ENCODE data around the gene RPL4.

Gene RPL4

DNA sequence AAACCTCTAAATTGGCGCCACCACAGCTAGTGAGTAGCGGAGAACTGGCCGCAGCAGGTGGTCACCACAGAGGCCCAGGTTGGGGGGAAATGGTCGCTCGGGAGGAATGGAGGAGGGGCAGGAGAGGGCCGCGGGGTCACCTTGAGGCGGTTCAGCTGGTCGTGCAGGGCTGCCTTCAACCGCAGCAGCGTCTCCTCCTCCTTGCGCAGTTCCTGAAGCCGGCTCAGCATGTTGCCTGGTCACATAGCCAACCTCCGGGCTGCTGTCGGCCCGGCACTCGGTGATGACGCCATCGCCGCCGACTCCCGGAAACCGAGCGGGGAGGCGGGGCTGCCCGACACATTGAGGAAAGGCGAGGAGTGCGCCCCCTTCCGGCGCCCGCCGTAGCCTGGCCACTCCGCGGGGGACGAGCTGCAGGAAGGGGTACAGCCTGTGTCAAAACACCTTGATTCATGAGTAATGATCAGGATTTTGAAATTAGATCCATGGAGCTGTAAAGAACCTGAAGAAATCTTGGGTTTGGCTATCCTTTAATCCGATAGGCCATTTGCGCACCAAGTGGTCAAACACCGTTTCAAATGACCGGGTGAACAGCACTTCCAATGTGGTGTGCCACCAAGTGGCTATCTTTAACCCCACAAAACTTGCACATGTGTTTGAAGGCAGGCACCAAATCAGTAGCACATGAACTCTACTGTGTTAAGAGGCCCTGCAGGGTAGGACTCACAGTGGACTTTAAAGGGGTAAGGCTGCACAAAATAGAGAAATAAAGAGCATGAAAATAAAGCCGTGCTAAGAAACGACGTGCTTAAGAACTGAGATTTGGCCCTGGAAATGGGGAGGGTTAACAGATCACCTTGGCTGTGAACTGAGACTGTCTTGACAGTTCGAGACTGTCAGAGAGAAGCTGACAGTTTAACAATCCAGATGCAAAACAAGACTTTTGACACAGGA, 6.9 kb downstream of the RPL4 start, which contains the start of gene SNAPC5:
SNAPC5 (minus strand) TSS at position 261 of the 954 bp plus-strand sequence; CDS start at position 230, 31 bp downstream.
- Mint-ChIP-seq H3K27me3 (ENCODE audit: low read depth) (no peaks in the 10 kb centered on the region), H3K4me3 (peak within 1 kb of the TSS; percentile 93 to 95 (median 95)), H3K9me3 (no peaks in the 10 kb centered on the region), H3K4me1 (peaks cover 20% of the 10 kb centered on the region), H3K36me3 (ENCODE audit: low read depth) (peaks cover 70% of the 10 kb centered on the region), H3K27ac (peak within 1 kb of the TSS; percentile 62 to 87 (median 72))
- TF ChIP-seq, protein P1, sequence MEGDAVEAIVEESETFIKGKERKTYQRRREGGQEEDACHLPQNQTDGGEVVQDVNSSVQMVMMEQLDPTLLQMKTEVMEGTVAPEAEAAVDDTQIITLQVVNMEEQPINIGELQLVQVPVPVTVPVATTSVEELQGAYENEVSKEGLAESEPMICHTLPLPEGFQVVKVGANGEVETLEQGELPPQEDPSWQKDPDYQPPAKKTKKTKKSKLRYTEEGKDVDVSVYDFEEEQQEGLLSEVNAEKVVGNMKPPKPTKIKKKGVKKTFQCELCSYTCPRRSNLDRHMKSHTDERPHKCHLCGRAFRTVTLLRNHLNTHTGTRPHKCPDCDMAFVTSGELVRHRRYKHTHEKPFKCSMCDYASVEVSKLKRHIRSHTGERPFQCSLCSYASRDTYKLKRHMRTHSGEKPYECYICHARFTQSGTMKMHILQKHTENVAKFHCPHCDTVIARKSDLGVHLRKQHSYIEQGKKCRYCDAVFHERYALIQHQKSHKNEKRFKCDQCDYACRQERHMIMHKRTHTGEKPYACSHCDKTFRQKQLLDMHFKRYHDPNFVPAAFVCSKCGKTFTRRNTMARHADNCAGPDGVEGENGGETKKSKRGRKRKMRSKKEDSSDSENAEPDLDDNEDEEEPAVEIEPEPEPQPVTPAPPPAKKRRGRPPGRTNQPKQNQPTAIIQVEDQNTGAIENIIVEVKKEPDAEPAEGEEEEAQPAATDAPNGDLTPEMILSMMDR (IDR thresholded peaks at IDR 0.05; ENCODE audit: unreplicated experiment in 3 of 3) = peak; percentile 98 to 100 (median 99)

DNA sequence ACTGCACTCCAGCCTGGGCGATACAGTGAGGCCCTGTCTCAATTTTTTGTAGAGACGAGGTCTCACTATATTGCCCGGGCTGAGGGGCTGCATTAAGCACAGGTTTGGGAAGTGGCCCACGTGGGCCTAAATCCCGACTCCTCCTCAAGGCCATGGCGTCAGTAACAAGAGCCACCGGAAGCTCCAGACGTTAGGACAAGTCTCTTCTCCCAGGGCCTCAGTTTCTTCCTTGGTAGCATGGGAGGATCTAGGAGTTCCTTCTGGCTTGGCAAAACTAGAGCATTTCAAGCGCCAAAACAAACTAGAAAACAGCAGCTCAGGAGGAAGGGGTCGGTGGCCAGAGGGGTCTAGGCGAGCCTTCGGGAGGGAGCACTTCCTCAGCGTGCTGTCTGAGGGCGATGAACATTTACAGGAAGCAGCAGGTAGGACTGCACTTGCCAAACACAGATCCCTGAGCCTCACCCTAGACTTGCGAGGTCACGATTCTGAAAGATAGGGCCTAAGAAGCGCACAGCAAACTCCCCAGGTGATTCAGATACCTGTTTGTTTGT, 7.6 kb downstream of the RPL4 start:
- TF ChIP-seq, protein P1 (IDR thresholded peaks at IDR 0.05; ENCODE audit: unreplicated experiment in 3 of 3) = no peak
- H3K36me3 Mint-ChIP-seq (ENCODE audit: low read depth) = peaks cover 67% of the 10 kb centered on the region
- H3K4me1 Mint-ChIP-seq = peaks cover 16% of the 10 kb centered on the region
- peak overlapping the region; percentile 93 to 95 (median 95) for H3K4me3 Mint-ChIP-seq
- H3K27me3 Mint-ChIP-seq (ENCODE audit: low read depth) = no peaks in the 10 kb centered on the region
- peak overlapping the region; percentile 62 to 87 (median 72) for H3K27ac Mint-ChIP-seq
- no peaks in the 10 kb centered on the region for H3K9me3 Mint-ChIP-seq

DNA sequence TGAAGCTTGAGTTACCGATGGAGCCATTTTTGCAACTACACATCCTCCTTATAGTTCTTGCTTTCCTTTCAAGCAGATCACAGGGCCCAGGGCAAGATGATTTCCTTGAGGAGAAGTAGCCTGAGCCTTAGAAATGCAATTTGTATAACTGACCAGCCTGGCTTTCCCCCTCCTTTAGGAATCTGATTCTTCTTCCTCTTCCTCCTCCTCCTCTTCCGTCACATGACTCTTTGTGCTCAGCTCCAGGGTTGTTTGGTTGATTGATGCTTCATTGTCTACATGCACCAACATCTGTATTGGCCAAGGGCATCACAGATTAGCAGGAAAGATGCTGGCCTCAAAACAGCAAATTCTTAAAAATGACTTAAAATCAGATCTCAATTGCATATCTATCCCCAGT, 10.4 kb downstream of the RPL4 start:
- peaks cover 49% of the 10 kb centered on the region for H3K36me3 Mint-ChIP-seq (ENCODE audit: low read depth)
- no peaks in the 10 kb centered on the region for H3K27me3 Mint-ChIP-seq (ENCODE audit: low read depth)
- H3K27ac Mint-ChIP-seq = no peak overlapping the region
- peaks cover 11% of the 10 kb centered on the region for H3K4me1 Mint-ChIP-seq
- TF ChIP-seq, protein P1 (IDR thresholded peaks at IDR 0.05; ENCODE audit: unreplicated experiment in 3 of 3) = no peak
- H3K9me3 Mint-ChIP-seq = no peaks in the 10 kb centered on the region
- H3K4me3 Mint-ChIP-seq = peak overlapping the region in 1 of 3 experiments; percentile 30

DNA sequence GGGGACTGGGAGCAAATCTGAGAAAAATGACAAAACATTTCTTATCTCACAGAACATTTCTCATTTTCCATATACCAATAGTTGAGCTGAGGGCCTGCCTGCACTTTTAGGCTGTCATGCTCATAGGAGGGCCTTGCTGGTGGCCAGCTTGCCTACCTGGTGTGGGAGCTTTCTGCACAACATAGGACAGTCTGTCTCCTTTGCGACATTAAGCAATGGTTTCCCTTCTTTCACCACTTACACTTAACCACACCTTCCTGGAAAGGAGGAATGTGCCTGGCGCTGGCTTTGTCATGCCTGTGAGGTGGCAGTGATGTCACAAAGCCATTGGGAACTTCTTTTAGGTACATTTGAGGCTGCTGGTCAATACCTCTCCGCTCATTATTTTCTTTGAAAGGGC, 12.8 kb downstream of the RPL4 start:
- no peak overlapping the region for H3K4me3 Mint-ChIP-seq
- H3K27me3 Mint-ChIP-seq (ENCODE audit: low read depth) = no peaks in the 10 kb centered on the region
- H3K9me3 Mint-ChIP-seq = no peaks in the 10 kb centered on the region
- H3K4me1 Mint-ChIP-seq = peaks cover 4% of the 10 kb centered on the region
- TF ChIP-seq, protein P1 (IDR thresholded peaks at IDR 0.05; ENCODE audit: unreplicated experiment in 3 of 3) = no peak
- H3K36me3 Mint-ChIP-seq (ENCODE audit: low read depth) = peaks cover 49% of the 10 kb centered on the region
- H3K27ac Mint-ChIP-seq = no peak overlapping the region

DNA sequence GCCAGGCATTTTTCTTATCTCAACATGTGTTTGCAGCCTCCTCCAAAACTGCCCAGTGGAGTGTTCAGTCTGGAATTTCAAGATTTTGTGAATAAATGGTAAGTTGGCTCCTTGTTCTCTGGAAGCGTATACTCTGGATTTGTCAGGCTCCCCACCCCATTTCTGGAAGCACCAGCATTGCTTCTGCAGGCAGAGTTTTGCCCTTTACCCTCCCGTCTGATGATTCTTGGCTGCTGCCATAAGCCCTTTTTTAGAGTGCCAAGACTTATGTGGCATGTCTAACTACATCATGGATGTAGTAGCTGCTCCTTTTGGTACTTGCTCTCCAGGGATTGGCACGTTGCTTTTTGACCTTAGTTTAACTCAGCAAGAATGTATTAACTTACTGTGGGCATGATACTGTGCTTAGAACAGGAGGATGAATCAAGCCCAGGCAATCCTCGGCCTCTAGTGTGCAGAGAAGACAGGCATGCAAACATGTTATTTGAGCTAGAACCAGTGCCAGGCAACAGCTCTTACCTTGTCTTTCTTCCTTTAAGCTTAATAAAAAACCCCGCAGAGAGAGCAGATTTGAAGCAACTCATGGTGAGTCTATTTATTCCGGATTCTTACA, 15.4 kb downstream of the RPL4 start:
- TF ChIP-seq, protein P1 (IDR thresholded peaks at IDR 0.05; ENCODE audit: unreplicated experiment in 3 of 3) = no peak
- Mint-ChIP-seq H3K9me3 (no peaks in the 10 kb centered on the region), H3K4me3 (no peak overlapping the region), H3K4me1 (no peaks in the 10 kb centered on the region), H3K27me3 (ENCODE audit: low read depth) (no peaks in the 10 kb centered on the region), H3K36me3 (ENCODE audit: low read depth) (peaks cover 38% of the 10 kb centered on the region), H3K27ac (no peak overlapping the region)

All from nephron (organoid).